ENCODE results near the gene ADCY10. TPM values are rescaled to one million over a fixed set of nuclear protein-coding genes. Genes with fewer than 3 reads are reported as not detected.
"Not testable (repeated sequence)": the region's sequence is repeated elsewhere in the genome, so short reads cannot be mapped to it uniquely, and the experiment has no call there.

ADCY10 gene
- total RNA-seq, 1 experiment from 2014 or later = 0.46 TPM

- Histone ChIP-seq H4K20me1 (ENCODE audit: insufficient read depth) (no peaks in the 10 kb centered on the region), H3K79me2 (ENCODE audit: low read depth) (no peaks in the 10 kb centered on the region), H3K27ac (no peak overlapping the region), H3K9me2 (ENCODE audit: insufficient read depth) (no peaks in the 10 kb centered on the region), H3F3A (ENCODE audit: insufficient read depth, low read depth) (no peaks in the 10 kb centered on the region), H2AFZ (no peak overlapping the region), H3K27me3 (ENCODE audit: insufficient read depth, low read depth) (no peaks in the 10 kb centered on the region), H3K4me1 (replicated peaks; ENCODE audit: insufficient read depth) (no peaks in the 10 kb centered on the region), H3K4me2 (no peak overlapping the region), H3K4me3 (no peak overlapping the region), H3K9me3 (ENCODE audit: insufficient read depth, low read depth) (no peaks in the 10 kb centered on the region), H3K36me3 (ENCODE audit: low read depth) (0 out of 2 replicates have a peak, but pooled peaks cover 6% of the 10 kb centered on the region)
- DNase-seq = no peak
- CTCF ChIA-PET = no interaction called here
- intact Hi-C loops (cut with micrococcal nuclease; ENCODE audit: unreplicated experiment) = no loop called here
- TF ChIP-seq CTCF (conservative IDR thresholded peaks at IDR 0.05) (no peak), EZH2 (IDR thresholded peaks at IDR 0.05; ENCODE audit: low read depth) (no peak)
- BruUV-seq (replicated peaks) = no TSS peak
- POLR2A ChIA-PET (ENCODE audit: unreplicated experiment) = interaction anchor here (0.6 kb wide), 1 partner anchor 11 kb away, joined by 13 read pairs; no protein-coding TSS in a partner anchor
Observed at GRCh38 chr1:167808104-167808503, 105.8 kb downstream of the ADCY10 start.

- BruUV-seq (replicated peaks); POLR2A ChIA-PET (ENCODE audit: unreplicated experiment); H3K36me3 ChIP-seq (ENCODE audit: low read depth); H3K27ac ChIP-seq; H3K9me2 ChIP-seq (ENCODE audit: insufficient read depth); intact Hi-C loops (cut with micrococcal nuclease; ENCODE audit: unreplicated experiment); H3F3A ChIP-seq (ENCODE audit: insufficient read depth, low read depth); H4K20me1 ChIP-seq (ENCODE audit: insufficient read depth); DNase-seq; H3K27me3 ChIP-seq (ENCODE audit: insufficient read depth, low read depth); H3K4me2 ChIP-seq; H3K79me2 ChIP-seq (ENCODE audit: low read depth); H3K4me3 ChIP-seq; H2AFZ ChIP-seq; H3K4me1 ChIP-seq (replicated peaks; ENCODE audit: insufficient read depth); H3K9me3 ChIP-seq (ENCODE audit: insufficient read depth, low read depth): not testable (repeated sequence)
- CTCF ChIA-PET = interaction anchor here (0.6 kb wide), 1 partner anchor 207 kb away, joined by 4 read pairs; no protein-coding TSS in a partner anchor
Observed at GRCh38 chr1:167806676-167807075, 107.3 kb downstream of the ADCY10 start.

- H3K4me3 ChIP-seq; H3K4me2 ChIP-seq; POLR2A ChIA-PET (ENCODE audit: unreplicated experiment); H2AFZ ChIP-seq; H3K9me2 ChIP-seq (ENCODE audit: insufficient read depth); DNase-seq; H3K36me3 ChIP-seq (ENCODE audit: low read depth); H3K9me3 ChIP-seq (ENCODE audit: insufficient read depth, low read depth); BruUV-seq (replicated peaks); CTCF ChIA-PET; H3K4me1 ChIP-seq (replicated peaks; ENCODE audit: insufficient read depth); H3K79me2 ChIP-seq (ENCODE audit: low read depth); H3K27ac ChIP-seq; H3F3A ChIP-seq (ENCODE audit: insufficient read depth, low read depth); H4K20me1 ChIP-seq (ENCODE audit: insufficient read depth); intact Hi-C loops (cut with micrococcal nuclease; ENCODE audit: unreplicated experiment); H3K27me3 ChIP-seq (ENCODE audit: insufficient read depth, low read depth): not testable (repeated sequence)
Observed at GRCh38 chr1:167806235-167806634, 107.7 kb downstream of the ADCY10 start.

GRCh38 chr1:167805041-167805556 is 108.8 kb downstream of the ADCY10 start:
- DNase-seq = no peak
- TF ChIP-seq CTCF (conservative IDR thresholded peaks at IDR 0.05) (no peak), EZH2 (IDR thresholded peaks at IDR 0.05; ENCODE audit: low read depth) (no peak)
- intact Hi-C loops (cut with micrococcal nuclease; ENCODE audit: unreplicated experiment) = no loop called here
- Histone ChIP-seq H3K9me2 (ENCODE audit: insufficient read depth) (no peaks in the 10 kb centered on the region), H3K36me3 (ENCODE audit: low read depth) (0 out of 2 replicates have a peak, but pooled peaks cover 10% of the 10 kb centered on the region), H3K4me1 (replicated peaks; ENCODE audit: insufficient read depth) (no peaks in the 10 kb centered on the region), H3K4me3 (no peak overlapping the region), H3F3A (ENCODE audit: insufficient read depth, low read depth) (peaks cover 5% of the 10 kb centered on the region; the same call in 1 of the 2 replicates), H3K27ac (no peak overlapping the region), H4K20me1 (ENCODE audit: insufficient read depth) (no peaks in the 10 kb centered on the region), H3K4me2 (no peak overlapping the region), H2AFZ (no peak overlapping the region), H3K27me3 (ENCODE audit: insufficient read depth, low read depth) (no peaks in the 10 kb centered on the region), H3K9me3 (ENCODE audit: insufficient read depth, low read depth) (peaks cover 5% of the 10 kb centered on the region; the same call in 1 of the 2 replicates), H3K79me2 (ENCODE audit: low read depth) (no peaks in the 10 kb centered on the region)
- POLR2A ChIA-PET (ENCODE audit: unreplicated experiment) = interaction anchor here (0.6 kb wide), 1 partner anchor 89 kb away, joined by 5 read pairs; no protein-coding TSS in a partner anchor
- no TSS peak for BruUV-seq (replicated peaks)
- CTCF ChIA-PET = interaction anchor here (0.5 kb wide), 1 partner anchor 15 kb away, joined by 3 read pairs; no protein-coding TSS in a partner anchor
